ENCODE data around the gene SLC24A4.

SLC24A4 gene

GRCh38 chr14:92317511-92317910 lies 5.5 kb upstream of the SLC24A4 start:
- no peak for DNase-seq

- no peak for DNase-seq
Observed at GRCh38 chr14:92321701-92322100, 1.3 kb upstream of the SLC24A4 start.

- no peak for DNase-seq
Observed at GRCh38 chr14:92322516-92322915, 449 bp upstream of the SLC24A4 start.

GRCh38 chr14:92323916-92324818 lies 1.2 kb downstream of the SLC24A4 start:
- no peak for DNase-seq

GRCh38 chr14:92325835-92326234 lies 2.9 kb downstream of the SLC24A4 start:
- no peak for DNase-seq

GRCh38 chr14:92328664-92329255 lies 5.8 kb downstream of the SLC24A4 start:
- no peak for DNase-seq

GRCh38 chr14:92334050-92334449 lies 11.1 kb downstream of the SLC24A4 start:
- no peak for DNase-seq

GRCh38 chr14:92336363-92336762 lies 13.4 kb downstream of the SLC24A4 start:
- DNase-seq: no peak

- no peak for DNase-seq
Observed at GRCh38 chr14:92339426-92339825, 16.5 kb downstream of the SLC24A4 start.

GRCh38 chr14:92340071-92340470 lies 17.1 kb downstream of the SLC24A4 start:
- no peak for DNase-seq

GRCh38 chr14:92340931-92341330 lies 18.0 kb downstream of the SLC24A4 start:
- DNase-seq: peak; percentile 59

- DNase-seq: peak; percentile 67
Observed at GRCh38 chr14:92341791-92342190, 18.8 kb downstream of the SLC24A4 start.

GRCh38 chr14:92348154-92348553 lies 25.2 kb downstream of the SLC24A4 start:
- DNase-seq: no peak

GRCh38 chr14:92351750-92352149 lies 28.8 kb downstream of the SLC24A4 start:
- DNase-seq: no peak

GRCh38 chr14:92352158-92352985 lies 29.4 kb downstream of the SLC24A4 start:
- peak; percentile 65 for DNase-seq

- DNase-seq: no peak
Observed at GRCh38 chr14:92353447-92353846, 30.5 kb downstream of the SLC24A4 start.

- DNase-seq: no peak
Observed at GRCh38 chr14:92356677-92357076, 33.7 kb downstream of the SLC24A4 start.

GRCh38 chr14:92360651-92361370 lies 37.8 kb downstream of the SLC24A4 start:
- no peak for DNase-seq

- no peak for DNase-seq
Observed at GRCh38 chr14:92362781-92363235, 39.8 kb downstream of the SLC24A4 start.

- no peak for DNase-seq
Observed at GRCh38 chr14:92366237-92366636, 43.3 kb downstream of the SLC24A4 start.

GRCh38 chr14:92368001-92368400 lies 45.0 kb downstream of the SLC24A4 start:
- DNase-seq: no peak

GRCh38 chr14:92369097-92369496 lies 46.1 kb downstream of the SLC24A4 start:
- DNase-seq: no peak

GRCh38 chr14:92372230-92372629 lies 49.3 kb downstream of the SLC24A4 start:
- no peak for DNase-seq

Data from stimulated activated CD8-positive, alpha-beta memory T cell treated with anti-CD3 and anti-CD28 coated beads, Interleukin-4, amount 100 ng/mL, for 48 hours (primary cell).